Breast epithelium (tissue), 3 donors: ENCODE data around the gene UQCC2.

Source experiments
- CTCF ChIP-seq, 3 donors: fragments of 450-650 bp; IDR thresholded peaks; one replicate each; pipeline ENCODE4 v1.5.1; 2016 to 2017; ENCODE audit warnings: antibody characterized with exemption in 3 of 3, mild to moderate bottlenecking in 3 of 3, moderate library complexity in 3 of 3
- POLR2AphosphoS5 ChIP-seq, 3 donors: sonication (generic); formaldehyde crosslinking; IDR thresholded peaks; one replicate each; pipeline ENCODE4 v1.6.1; 2017; ENCODE audit warnings: antibody characterized with exemption in 3 of 3

- no peak for TF ChIP-seq CTCF (IDR thresholded peaks at IDR 0.05)
- no peak for TF ChIP-seq POLR2AphosphoS5 (IDR thresholded peaks at IDR 0.05)
Observed at GRCh38 chr6:33663028-33663427, 48.5 kb downstream of the UQCC2 start.
